Endodermal cell (in vitro differentiated cells): ENCODE data around the gene FAM83F. TPM values are rescaled to one million over a fixed set of nuclear protein-coding genes. Genes with fewer than 3 reads are reported as not detected.
A peak's percentile ranks its signal among the peaks of the same experiment; 100 is the strongest.

Source experiments
- DNase-seq: peaks from one replicate; pipeline ENCODE4 v3.0.0-alpha.2; 2017
- H3K27ac ChIP-seq: 2 replicates; pipeline ENCODE4 v1.5.1; 2013; ENCODE audit warnings: mild to moderate bottlenecking, low read depth, low read length, moderate library complexity
- H3K27me3 ChIP-seq: 2 replicates; pipeline ENCODE4 v1.6.1; 2013; ENCODE audit warnings: mild to moderate bottlenecking, low read length, moderate library complexity; ENCODE audit not compliant: insufficient read depth, control insufficient read depth, poor library complexity, severe bottlenecking
- H3K36me3 ChIP-seq: 2 replicates; pipeline ENCODE4 v1.7.0; 2013; ENCODE audit warnings: mild to moderate bottlenecking, low read length, moderate library complexity; ENCODE audit not compliant: control insufficient read depth, insufficient read depth
- H3K4me1 ChIP-seq: one replicate; pipeline ENCODE4 v1.7.0; 2013; ENCODE audit warnings: low read length; ENCODE audit not compliant: control insufficient read depth, insufficient read depth
- H3K4me3 ChIP-seq: 2 replicates; pipeline ENCODE4 v1.5.1; 2013; ENCODE audit warnings: mild to moderate bottlenecking, low read length, moderate library complexity
- H3K9ac ChIP-seq: 2 replicates; pipeline ENCODE4 v1.6.1; 2013; ENCODE audit warnings: mild to moderate bottlenecking, low read length, moderate library complexity; ENCODE audit not compliant: poor library complexity, severe bottlenecking; ENCODE audit errors: extremely low read depth
- H3K9me3 ChIP-seq: 2 replicates; pipeline ENCODE4 v1.6.1; 2013; ENCODE audit warnings: mild to moderate bottlenecking, low read length, moderate library complexity; ENCODE audit not compliant: control insufficient read depth
- H3K27ac Mint-ChIP-seq: 2 replicates; pipeline ENCODE4 v1.8.0; 2020; ENCODE audit warnings: mixed read lengths
- H3K27me3 Mint-ChIP-seq: 2 replicates; pipeline ENCODE4 v1.8.0; 2021; ENCODE audit warnings: mild to moderate bottlenecking, mixed read lengths; ENCODE audit not compliant: insufficient read depth
- H3K36me3 Mint-ChIP-seq: 2 replicates; pipeline ENCODE4 v1.8.0; 2020; ENCODE audit warnings: low read depth, mixed read lengths
- H3K4me1 Mint-ChIP-seq: 2 replicates; pipeline ENCODE4 v1.8.0; 2020; ENCODE audit warnings: mixed read lengths
- H3K4me3 Mint-ChIP-seq: 2 replicates; pipeline ENCODE4 v1.8.0; 2020; ENCODE audit warnings: mild to moderate bottlenecking, moderate library complexity, mixed read lengths
- H3K9me3 Mint-ChIP-seq: 2 replicates; pipeline ENCODE4 v1.8.0; 2020; ENCODE audit warnings: mild to moderate bottlenecking, mixed read lengths
- WGBS, 2 experiments: methylation state at CpG; one replicate each; pipeline versions ENCODE4 v1.1.5 to v1.1.7; 2013; ENCODE audit warnings: missing lambda C conversion rate in 2 of 2, mixed read lengths in 1 of 2; ENCODE audit not compliant: insufficient coverage in 1 of 2, insufficient read length in 1 of 2; 5-methylcytosine and 5-hydroxymethylcytosine counted together
- total RNA-seq, 2 donors: library from RNA; stranded (reverse); fragmentation: NEBNext Ultra II Directional in 1 of 2; extraction: Animal tissue kit (Norgen Biotek cat#: 25700) in 1 of 2; gene quantifications; 2 replicates in 1 of 2; 3 replicates in 1 of 2; pipeline ENCODE4 v1.2.1, GENCODE V29; 2021
- TF ChIP-seq, protein P1 (sequence below): fragments of 200-600 bp; sonication (generic); conservative IDR thresholded peaks from 2 replicates; pipeline ENCODE4 v1.5.0; 2021; ENCODE audit warnings: antibody characterized with exemption, mild to moderate bottlenecking

The FAM83F gene
- total RNA-seq, 2 donors from 2014 or later = 18.9 to 34.1 TPM

DNA sequence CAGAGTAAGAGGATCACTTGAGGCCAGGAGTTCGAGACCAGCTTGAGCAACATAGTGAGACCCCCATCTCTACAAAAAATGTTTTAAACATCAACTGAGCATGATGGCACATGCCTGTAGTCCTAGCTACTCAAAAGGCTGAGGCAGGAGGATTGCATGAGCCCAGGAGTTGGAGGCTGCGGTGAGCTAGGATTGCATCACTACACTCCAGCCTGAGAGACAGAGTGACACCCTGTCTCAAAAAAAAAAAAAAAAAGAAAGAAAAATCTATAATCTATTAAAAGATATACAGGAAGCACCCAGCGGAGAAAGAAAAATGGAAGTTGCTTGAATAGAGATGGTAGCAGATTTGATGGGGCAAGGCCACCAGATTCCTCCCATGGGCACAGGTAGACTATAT is 61.8 kb downstream of the FAM83F start:
- Histone ChIP-seq H3K4me3 (no peak overlapping the region), H3K9me3 (no peaks in the 10 kb centered on the region), H3K27me3 (no peaks in the 10 kb centered on the region), H3K4me1 (peaks cover 10% of the 10 kb centered on the region), H3K27ac (no peak overlapping the region), H3K9ac (no peak overlapping the region), H3K36me3 (no peaks in the 10 kb centered on the region)
- WGBS, 2 experiments = 67 to 100% methylated on average over 1 to 3 of the region's 3 CpGs
- no peaks in the 10 kb centered on the region for H3K27me3 Mint-ChIP-seq
- H3K4me3 Mint-ChIP-seq = no peak overlapping the region
- H3K9me3 Mint-ChIP-seq = no peaks in the 10 kb centered on the region
- peak overlapping the region; percentile 28 for H3K27ac Mint-ChIP-seq
- peaks cover 48% of the 10 kb centered on the region for H3K4me1 Mint-ChIP-seq
- no peaks in the 10 kb centered on the region for H3K36me3 Mint-ChIP-seq
- DNase-seq = no peak
- TF ChIP-seq, protein P1, sequence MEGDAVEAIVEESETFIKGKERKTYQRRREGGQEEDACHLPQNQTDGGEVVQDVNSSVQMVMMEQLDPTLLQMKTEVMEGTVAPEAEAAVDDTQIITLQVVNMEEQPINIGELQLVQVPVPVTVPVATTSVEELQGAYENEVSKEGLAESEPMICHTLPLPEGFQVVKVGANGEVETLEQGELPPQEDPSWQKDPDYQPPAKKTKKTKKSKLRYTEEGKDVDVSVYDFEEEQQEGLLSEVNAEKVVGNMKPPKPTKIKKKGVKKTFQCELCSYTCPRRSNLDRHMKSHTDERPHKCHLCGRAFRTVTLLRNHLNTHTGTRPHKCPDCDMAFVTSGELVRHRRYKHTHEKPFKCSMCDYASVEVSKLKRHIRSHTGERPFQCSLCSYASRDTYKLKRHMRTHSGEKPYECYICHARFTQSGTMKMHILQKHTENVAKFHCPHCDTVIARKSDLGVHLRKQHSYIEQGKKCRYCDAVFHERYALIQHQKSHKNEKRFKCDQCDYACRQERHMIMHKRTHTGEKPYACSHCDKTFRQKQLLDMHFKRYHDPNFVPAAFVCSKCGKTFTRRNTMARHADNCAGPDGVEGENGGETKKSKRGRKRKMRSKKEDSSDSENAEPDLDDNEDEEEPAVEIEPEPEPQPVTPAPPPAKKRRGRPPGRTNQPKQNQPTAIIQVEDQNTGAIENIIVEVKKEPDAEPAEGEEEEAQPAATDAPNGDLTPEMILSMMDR = no peak

DNA sequence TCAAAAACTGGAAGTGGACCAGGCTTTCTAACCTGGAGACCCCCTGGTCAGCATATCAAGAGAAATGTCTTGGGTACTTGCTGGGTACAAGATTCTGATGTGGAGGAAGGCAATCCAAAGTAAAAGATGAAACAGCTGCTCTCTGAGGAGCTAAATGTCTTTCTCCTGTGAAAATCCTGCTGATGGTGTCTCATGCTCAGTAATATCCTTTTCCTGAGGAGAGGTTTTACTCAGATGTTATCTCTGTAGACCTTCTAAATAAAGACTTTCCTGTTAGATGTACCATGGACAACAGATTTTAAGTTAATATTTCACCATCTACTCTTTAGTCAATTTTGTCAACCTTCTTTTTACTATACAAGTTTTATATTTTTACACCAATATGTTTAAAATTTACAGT is 62.9 kb downstream of the FAM83F start:
- Histone ChIP-seq H3K27me3 (no peaks in the 10 kb centered on the region), H3K9me3 (no peaks in the 10 kb centered on the region), H3K4me3 (no peak overlapping the region), H3K36me3 (no peaks in the 10 kb centered on the region), H3K4me1 (peaks cover 6% of the 10 kb centered on the region), H3K9ac (no peak overlapping the region), H3K27ac (no peak overlapping the region)
- TF ChIP-seq, protein P1 = no peak
- no peak for DNase-seq
- Mint-ChIP-seq H3K27me3 (no peaks in the 10 kb centered on the region), H3K9me3 (no peaks in the 10 kb centered on the region), H3K27ac (no peak overlapping the region), H3K4me3 (no peak overlapping the region), H3K4me1 (peaks cover 48% of the 10 kb centered on the region), H3K36me3 (no peaks in the 10 kb centered on the region)

DNA sequence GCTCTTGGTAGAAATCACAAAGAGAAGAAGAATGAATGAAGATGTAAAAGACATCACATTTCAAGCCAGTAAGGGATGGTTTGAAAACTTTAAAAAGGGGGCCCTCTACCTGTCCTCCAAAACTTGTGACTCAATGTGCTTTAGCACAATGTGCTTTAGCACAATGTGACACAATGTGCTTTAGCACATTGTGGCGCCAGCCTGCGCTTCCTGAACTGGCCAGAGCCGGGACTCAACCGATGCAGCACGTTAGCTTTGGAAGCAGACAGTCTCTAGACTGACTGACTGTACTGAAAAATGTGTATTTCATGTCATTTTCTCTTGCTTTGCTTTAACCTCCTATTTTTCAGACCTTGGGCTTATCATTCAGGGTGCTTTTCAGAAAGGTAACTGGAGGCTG is 63.5 kb downstream of the FAM83F start:
- Mint-ChIP-seq H3K27ac (no peak overlapping the region), H3K9me3 (no peaks in the 10 kb centered on the region), H3K4me1 (peaks cover 48% of the 10 kb centered on the region), H3K36me3 (no peaks in the 10 kb centered on the region), H3K4me3 (no peak overlapping the region), H3K27me3 (no peaks in the 10 kb centered on the region)
- 89 to 100% methylated on average over 1 to 5 of the region's 5 CpGs for WGBS, 2 experiments
- Histone ChIP-seq H3K9ac (no peak overlapping the region), H3K9me3 (no peaks in the 10 kb centered on the region), H3K4me3 (no peak overlapping the region), H3K36me3 (no peaks in the 10 kb centered on the region), H3K27ac (no peak overlapping the region), H3K4me1 (peaks cover 6% of the 10 kb centered on the region), H3K27me3 (no peaks in the 10 kb centered on the region)
- DNase-seq = no peak
- TF ChIP-seq, protein P1 = peak; percentile 20
